HepG2 (cell line): ENCODE data around the gene GIN1. TPM values are rescaled to one million over a fixed set of nuclear protein-coding genes. Genes with fewer than 3 reads are reported as not detected.

ENCODE experiments used
- AGO1 ChIP-seq: fragments of 200-400 bp; formaldehyde crosslinking; IDR thresholded peaks from 2 replicates; pipeline ENCODE4 v1.6.1; 2017; ENCODE audit warnings: mild to moderate bottlenecking, low read depth, low read length, moderate library complexity; ENCODE audit not compliant: poor library complexity, severe bottlenecking
- AHR ChIP-seq: IDR thresholded peaks from 2 replicates; pipeline ENCODE4 v1.6.1; 2018; ENCODE audit warnings: missing genetic modification reagents, missing compliant biosample characterization
- BATF2 ChIP-seq: sonication (generic); formaldehyde crosslinking; IDR thresholded peaks from 2 replicates; pipeline ENCODE4 v1.8.0; 2022; ENCODE audit warnings: mild to moderate bottlenecking, missing genetic modification reagents, moderate library complexity
- CBX1 ChIP-seq: IDR thresholded peaks from one replicate; pipeline ENCODE4 v1.6.1; 2016; ENCODE audit warnings: antibody characterized with exemption, low read depth
- FOXM1 ChIP-seq: sonication (generic); formaldehyde crosslinking; IDR thresholded peaks from 2 replicates; pipeline ENCODE4 v1.5.0; 2020; ENCODE audit warnings: missing genetic modification reagents
- GATAD1 ChIP-seq: IDR thresholded peaks from 2 replicates; pipeline ENCODE4 v1.6.1; 2016; ENCODE audit warnings: missing genetic modification reagents, missing compliant biosample characterization
- HOMEZ ChIP-seq: IDR thresholded peaks from 2 replicates; pipeline ENCODE4 v1.6.1; 2016; ENCODE audit warnings: low read depth
- HOXA3 ChIP-seq: sonication (generic); formaldehyde crosslinking; IDR thresholded peaks from 2 replicates; pipeline ENCODE4 v1.5.0; 2020; ENCODE audit warnings: missing genetic modification reagents
- PATZ1 ChIP-seq: sonication (generic); formaldehyde crosslinking; IDR thresholded peaks from 2 replicates; pipeline ENCODE4 v1.4.0; 2020; ENCODE audit warnings: missing genetic modification reagents
- PREB ChIP-seq: sonication (generic); formaldehyde crosslinking; IDR thresholded peaks from 2 replicates; pipeline ENCODE4 v1.4.0; 2020; ENCODE audit warnings: missing genetic modification reagents
- SMARCE1 ChIP-seq: fragments of 450-650 bp; IDR thresholded peaks from 2 replicates; pipeline ENCODE4 v1.6.1; 2017; ENCODE audit warnings: borderline replicate concordance
- ZBTB25 ChIP-seq: IDR thresholded peaks from 2 replicates; pipeline ENCODE4 v1.6.1; 2018; ENCODE audit warnings: missing genetic modification reagents
- ZBTB42 ChIP-seq: sonication (generic); formaldehyde crosslinking; IDR thresholded peaks from 2 replicates; pipeline ENCODE4 v1.5.0; 2020; ENCODE audit warnings: mild to moderate bottlenecking, missing genetic modification reagents
- ZMYM4 ChIP-seq: sonication (generic); formaldehyde crosslinking; IDR thresholded peaks from 2 replicates; pipeline ENCODE4 v1.8.1; 2023; ENCODE audit warnings: mild to moderate bottlenecking, missing genetic modification reagents
- ZNF263 ChIP-seq: sonication (generic); formaldehyde crosslinking; IDR thresholded peaks from 2 replicates; pipeline ENCODE4 v1.4.0; 2020; ENCODE audit warnings: missing genetic modification reagents
- ZNF281 ChIP-seq: sonication (generic); formaldehyde crosslinking; IDR thresholded peaks from 2 replicates; pipeline ENCODE4 v1.4.0; 2020; ENCODE audit warnings: missing genetic modification reagents, borderline replicate concordance
- ZNF446 ChIP-seq: sonication (generic); formaldehyde crosslinking; IDR thresholded peaks from 2 replicates; pipeline ENCODE4 v1.5.0; 2020; ENCODE audit warnings: mild to moderate bottlenecking, missing genetic modification reagents
- ZNF619 ChIP-seq: sonication (generic); formaldehyde crosslinking; IDR thresholded peaks from 2 replicates; pipeline ENCODE4 v1.4.0; 2020; ENCODE audit warnings: mild to moderate bottlenecking, missing genetic modification reagents
- ZNF747 ChIP-seq: sonication (generic); formaldehyde crosslinking; IDR thresholded peaks from 2 replicates; pipeline ENCODE4 v1.8.1; 2023; ENCODE audit warnings: missing genetic modification reagents, mild to moderate bottlenecking, borderline replicate concordance
- ZSCAN21 ChIP-seq: sonication (generic); formaldehyde crosslinking; IDR thresholded peaks from 2 replicates; pipeline ENCODE4 v1.8.0; 2022; ENCODE audit warnings: mild to moderate bottlenecking, missing genetic modification reagents, moderate library complexity, borderline replicate concordance
- polyA plus RNA-seq, 8 experiments: library from polyadenylated mRNA; depleted of rRNA in 3 of 8; stranded (reverse) in 7 of 8; unstranded in 1 of 8; fragments of >200 nt; fragmentation: Illumina TruSeq in 4 of 8; extraction: Trizol in 4 of 8; gene quantifications; 2 replicates each; pipeline versions ENCODE4 v1.2.1 to v1.2.3, GENCODE V29; 2011 to 2016; ENCODE audit warnings: low read depth in 4 of 8, missing spikeins in 1 of 8, mixed read lengths in 1 of 8; ENCODE audit not compliant: insufficient read depth in 1 of 8
- total RNA-seq, 5 experiments: library from RNA; depleted of rRNA; stranded (reverse); fragments of >200 nt; fragmentation: Illumina TruSeq; extraction: Trizol; gene quantifications; 2 replicates each; pipeline ENCODE4 v1.2.3, GENCODE V29; 2016; ENCODE audit warnings: low read depth in 1 of 5

Gene GIN1
- total and polyA plus RNA-seq, 2 of the 13 experiments (the other 11 are each of a cell fraction or from before 2014, with no cell fraction given): 1.7 to 7.7 TPM

- peak; percentile 27; the same call in 1 of the 2 replicates for TF ChIP-seq ZNF281 (CRISPR knock-in tag)
- TF ChIP-seq ZNF619: no peak
- peak; percentile 25; the same call in 1 of the 2 replicates for TF ChIP-seq ZNF263 (CRISPR knock-in tag)
- peak; percentile 96 for TF ChIP-seq GATAD1 (CRISPR knock-in tag)
- peak; percentile 85 for TF ChIP-seq CBX1
- TF ChIP-seq ZNF747 (CRISPR knock-in tag): no peak; the same call in 1 of the 2 replicates
- peak; percentile 65; the same call in 1 of the 2 replicates for TF ChIP-seq HOMEZ (CRISPR knock-in tag)
- no peak for TF ChIP-seq FOXM1 (CRISPR knock-in tag)
- no peak for TF ChIP-seq AGO1
- peak; percentile 99 for TF ChIP-seq ZMYM4 (CRISPR knock-in tag)
- TF ChIP-seq PATZ1 (CRISPR knock-in tag): peak; percentile 63
- TF ChIP-seq ZSCAN21: peak; percentile 84; the same call in 1 of the 2 replicates
- TF ChIP-seq ZBTB25 (CRISPR knock-in tag): peak; percentile 78
- TF ChIP-seq SMARCE1: no peak
- no peak for TF ChIP-seq BATF2 (CRISPR knock-in tag)
- TF ChIP-seq ZBTB42: no peak; the same call in 1 of the 2 replicates
- TF ChIP-seq PREB (CRISPR knock-in tag): no peak
- TF ChIP-seq ZNF446 (CRISPR knock-in tag): no peak; the same call in 1 of the 2 replicates
- TF ChIP-seq AHR (CRISPR knock-in tag): no peak
- TF ChIP-seq HOXA3: peak; percentile 75
These were observed at the start of gene GIN1, which contains the start of gene PPIP5K2 (continued) for GRCh38 chr5:103119765-103120606.
